Keratinocyte (primary cell): ENCODE results near the gene TMUB1.

Experiments
- CTCF ChIP-seq, 3 experiments: IDR thresholded peaks in 1 of 3; conservative IDR thresholded peaks in 1 of 3; optimal IDR thresholded peaks in 1 of 3; 2 replicates in 2 of 3; 3 replicates in 1 of 3; pipeline versions ENCODE3 to v1.5.1; 2011; ENCODE audit warnings: low read length in 3 of 3, mild to moderate bottlenecking in 3 of 3, moderate library complexity in 2 of 3, control low read depth in 1 of 3, inconsistent platforms in 1 of 3; ENCODE audit not compliant: insufficient read depth in 2 of 3; ENCODE audit errors: extremely low read depth in 1 of 3
- EZH2 ChIP-seq: IDR thresholded peaks from one replicate; pipeline ENCODE4 v1.6.1; 2012; ENCODE audit warnings: inconsistent platforms, mild to moderate bottlenecking, low read length, moderate library complexity

- TF ChIP-seq CTCF (optimal IDR thresholded peaks at IDR 0.05 in 1 of 3, IDR thresholded peaks at IDR 0.05 in 1 of 3, conservative IDR thresholded peaks at IDR 0.05 in 1 of 3; ENCODE audit: extremely low read depth in 1 of 3, insufficient read depth in 2 of 3, low read length in 3 of 3), result no peak
- TF ChIP-seq EZH2, result no peak
These were observed 7.3 kb downstream of the TMUB1 start for GRCh38 chr7:151075978-151076426.
